ENCODE results near the gene CYP2C8.
"Not testable (repeated sequence)": the region's sequence is repeated elsewhere in the genome, so short reads cannot be mapped to it uniquely, and the experiment has no call there.

Gene CYP2C8

DNA sequence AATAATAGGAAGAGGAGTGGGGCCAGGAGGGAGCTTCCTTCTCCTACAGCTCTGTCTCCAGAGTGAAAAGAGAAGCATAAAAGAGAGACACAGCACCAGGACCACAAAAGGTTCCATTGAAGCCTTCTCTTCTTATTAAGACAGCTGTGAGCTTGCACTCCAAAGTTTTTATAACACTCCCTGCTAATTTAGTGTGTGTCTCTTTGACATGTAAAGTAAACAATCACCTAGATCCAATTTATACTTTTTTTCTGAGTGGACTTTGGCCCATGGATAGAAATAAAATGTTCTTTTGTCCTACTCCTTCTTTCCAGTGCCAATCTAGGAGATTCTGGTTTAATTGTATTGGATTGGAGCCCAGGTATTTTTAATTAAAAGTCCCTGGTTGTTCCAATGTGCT lies at the start of gene CYP2C8:
CYP2C8 (minus strand) TSS at position 212 of the 400 bp plus-strand sequence; CDS start at position 117, 95 bp downstream.
- DNase-seq (ENCODE audit: low spot score), result no peak

DNA sequence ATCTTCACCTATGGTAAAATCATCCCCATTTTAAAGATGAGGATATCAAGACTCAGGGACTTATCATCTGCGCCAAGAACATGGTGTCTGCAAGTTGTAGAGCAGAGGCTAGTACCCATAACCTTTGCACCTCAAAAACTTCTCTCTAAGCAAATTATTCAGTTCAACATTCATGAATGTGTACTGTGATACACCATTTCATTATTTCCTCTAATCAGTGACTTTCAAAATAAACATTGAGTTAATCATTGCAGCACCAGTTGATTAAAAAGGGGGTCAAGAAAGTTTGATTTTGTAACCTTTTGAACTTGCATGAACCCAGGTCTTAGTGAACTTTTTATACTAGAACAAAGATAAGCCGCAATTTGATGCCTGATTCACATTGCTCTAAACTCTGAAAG lies 47.6 kb upstream of the CYP2C8 start:
- DNase-seq (ENCODE audit: low spot score), result no peak

DNA sequence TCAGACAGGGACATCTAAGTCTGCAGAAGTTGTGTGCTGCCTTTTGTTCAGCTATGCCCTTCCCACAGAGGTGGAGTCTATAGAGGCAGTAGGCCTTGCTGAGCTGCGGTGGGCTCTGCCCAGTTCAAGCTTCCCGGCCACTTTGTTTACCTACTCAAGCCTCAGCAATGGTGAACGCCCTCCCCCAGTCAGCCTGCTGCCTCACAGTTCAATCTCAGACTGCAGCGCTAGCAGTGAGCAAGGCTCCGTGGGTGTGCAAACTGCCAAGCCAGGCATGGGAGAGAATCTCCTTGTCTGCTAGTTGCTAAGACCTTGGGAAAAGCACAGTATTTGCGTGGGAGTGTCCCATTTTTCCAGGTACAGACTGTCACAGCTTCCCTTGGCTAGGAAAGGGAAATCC lies 41.5 kb upstream of the CYP2C8 start:
- not testable (repeated sequence) for DNase-seq (ENCODE audit: low spot score)

DNA sequence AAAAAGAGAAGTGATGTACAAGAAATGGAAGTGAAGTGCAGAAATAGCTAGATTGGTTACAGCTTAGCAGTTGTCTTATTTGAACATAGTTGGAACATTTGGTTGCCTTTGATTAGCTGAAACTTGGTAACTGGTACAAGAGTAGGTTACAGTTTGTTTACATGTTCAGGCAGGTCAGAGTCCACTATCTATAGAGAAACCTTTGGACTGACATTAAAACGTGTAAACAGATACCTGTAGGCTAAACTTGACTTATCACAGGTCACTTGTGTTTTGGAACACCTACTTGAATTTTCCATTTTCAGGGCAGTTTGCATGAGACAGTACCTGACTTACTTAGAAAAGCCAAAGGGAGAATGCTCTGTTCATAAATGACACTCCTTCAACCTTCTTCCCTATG lies 28.5 kb upstream of the CYP2C8 start:
- DNase-seq (ENCODE audit: low spot score), result no peak

DNA sequence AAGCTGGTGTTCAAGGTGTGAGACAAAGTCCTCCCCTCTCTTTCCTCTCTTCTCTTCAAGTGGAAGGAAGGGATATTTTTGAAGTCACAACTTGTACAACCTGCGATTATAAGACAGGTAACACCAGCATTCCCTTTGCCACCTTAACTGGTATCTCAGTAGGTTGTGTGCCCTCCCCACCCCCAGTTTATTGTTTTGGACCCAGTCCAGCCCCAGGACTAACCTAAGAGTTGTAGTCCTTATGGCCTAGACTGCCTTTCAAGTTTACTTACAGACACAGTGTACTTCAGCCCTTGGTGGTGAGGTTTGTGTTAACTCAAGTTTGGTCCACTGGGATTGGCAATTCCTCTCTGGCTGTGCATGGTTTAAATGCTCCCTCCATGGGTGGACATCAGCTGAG lies 26.8 kb upstream of the CYP2C8 start:
- no peak for DNase-seq (ENCODE audit: low spot score)

DNA sequence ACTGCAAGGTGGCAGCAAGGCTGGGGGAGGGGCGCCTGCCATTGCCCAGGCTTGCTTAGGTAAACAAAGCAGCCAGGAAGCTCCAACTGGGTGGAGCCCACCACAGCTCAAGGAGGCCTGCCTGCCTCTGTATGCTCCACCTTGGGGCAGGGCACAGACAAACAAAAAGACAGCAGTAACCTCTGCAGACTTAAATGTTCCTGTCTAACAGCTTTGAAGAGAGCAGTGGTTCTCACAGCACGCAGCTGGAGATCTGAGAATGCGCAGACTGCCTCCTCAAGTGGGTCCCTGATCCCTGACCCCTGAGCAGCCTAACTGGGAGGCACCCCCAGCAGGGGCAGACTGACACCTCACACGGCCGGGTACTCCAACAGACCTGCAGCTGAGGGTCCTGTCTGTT lies 10.3 kb upstream of the CYP2C8 start:
- DNase-seq (ENCODE audit: low spot score), result not testable (repeated sequence)

DNA sequence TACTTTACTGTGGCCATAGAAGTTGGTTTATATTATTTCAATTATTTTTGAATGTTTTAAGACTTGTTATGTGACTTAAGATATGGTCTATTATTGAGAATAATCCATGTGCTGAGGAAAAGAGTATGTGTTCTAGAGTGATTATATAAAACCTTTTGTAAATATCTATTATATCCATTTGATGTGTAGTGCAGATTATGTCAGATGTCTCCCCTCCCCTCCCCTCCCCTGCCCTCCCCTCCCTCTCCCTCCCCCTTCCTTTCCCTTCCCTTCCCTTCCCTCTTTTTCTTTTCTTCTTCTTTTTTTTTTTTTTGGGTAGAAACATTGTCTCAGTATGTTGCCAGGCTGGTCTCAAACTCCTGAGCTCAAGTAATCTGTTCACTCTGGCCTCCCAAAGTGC lies 8.3 kb upstream of the CYP2C8 start:
- DNase-seq (ENCODE audit: low spot score), result no peak

DNA sequence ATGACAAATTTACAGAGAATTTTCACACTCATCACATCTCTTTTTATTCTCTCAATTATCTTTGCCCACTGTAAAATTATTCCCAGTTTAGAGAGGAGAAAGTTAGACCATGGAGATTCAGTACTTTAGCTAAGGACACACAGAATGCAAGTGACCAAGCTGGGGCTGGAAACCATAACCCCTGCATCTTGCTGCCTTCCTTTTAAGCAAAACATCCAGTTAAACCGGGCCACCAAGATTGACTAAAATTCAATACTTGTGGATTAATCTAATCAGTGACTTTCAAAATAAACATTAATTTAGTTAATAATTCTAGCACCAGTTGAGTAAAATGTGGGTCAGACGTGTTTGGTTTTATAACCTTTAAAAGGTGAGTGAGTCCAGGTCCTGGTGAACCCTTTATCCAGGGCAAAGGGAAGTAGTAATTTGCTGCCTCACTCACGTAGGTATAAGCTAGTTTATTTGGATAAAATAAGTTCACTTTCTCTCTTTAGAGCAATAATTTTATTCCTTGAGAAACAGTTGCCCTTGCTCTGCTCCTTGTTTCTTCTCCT lies 1.9 kb upstream of the CYP2C8 start:
- DNase-seq (ENCODE audit: low spot score), result no peak

DNA sequence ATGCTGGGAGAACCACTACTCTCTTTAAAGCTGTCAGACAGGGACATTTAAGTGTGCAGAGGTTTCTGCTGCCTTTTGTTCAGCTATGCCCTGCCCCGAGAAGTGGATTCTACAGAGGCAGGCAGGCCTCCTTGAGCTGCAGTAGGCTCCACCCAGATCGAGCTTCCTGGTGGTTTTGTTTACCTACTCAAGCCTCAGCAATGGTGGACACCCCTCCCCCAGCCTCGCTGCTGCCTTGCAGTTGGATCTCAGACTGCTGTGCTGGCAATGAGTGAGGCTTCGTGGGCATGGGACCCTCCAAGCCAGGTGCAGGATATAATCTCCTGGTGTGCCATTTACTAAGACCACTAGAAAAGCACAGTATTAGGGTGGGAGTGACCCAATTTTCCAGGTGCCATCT lies 5.2 kb downstream of the CYP2C8 start:
- DNase-seq (ENCODE audit: low spot score), result not testable (repeated sequence)

DNA sequence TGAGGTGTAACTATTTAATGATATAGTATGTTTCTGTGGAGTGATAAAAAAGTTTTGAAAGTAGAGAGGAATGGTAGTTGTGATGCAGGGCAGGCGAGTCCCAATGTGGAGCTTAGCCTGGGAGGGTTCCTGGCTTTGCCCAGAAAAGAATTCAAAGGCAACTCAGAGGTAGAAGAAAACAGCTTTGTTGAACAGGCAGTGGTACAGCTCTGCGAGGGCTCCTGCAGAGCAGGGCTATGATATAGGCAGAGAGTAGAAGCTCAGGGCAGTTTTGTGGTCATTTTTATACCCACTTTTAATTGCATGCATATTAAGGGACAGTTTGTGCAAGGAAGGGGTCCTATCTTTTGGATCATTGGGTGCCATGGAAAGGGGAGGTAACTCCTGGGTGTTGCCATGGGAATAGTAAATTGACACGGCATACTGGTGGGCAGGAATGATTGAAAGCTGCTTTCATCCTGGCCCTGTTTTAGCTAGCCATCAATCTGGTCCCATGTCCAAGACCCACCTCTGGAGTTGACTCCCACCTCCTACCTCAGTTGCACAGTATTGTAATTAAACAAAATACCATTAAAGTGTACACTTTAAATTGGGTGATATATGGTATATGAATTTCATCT lies 12.4 kb downstream of the CYP2C8 start:
- DNase-seq (ENCODE audit: low spot score), result no peak

DNA sequence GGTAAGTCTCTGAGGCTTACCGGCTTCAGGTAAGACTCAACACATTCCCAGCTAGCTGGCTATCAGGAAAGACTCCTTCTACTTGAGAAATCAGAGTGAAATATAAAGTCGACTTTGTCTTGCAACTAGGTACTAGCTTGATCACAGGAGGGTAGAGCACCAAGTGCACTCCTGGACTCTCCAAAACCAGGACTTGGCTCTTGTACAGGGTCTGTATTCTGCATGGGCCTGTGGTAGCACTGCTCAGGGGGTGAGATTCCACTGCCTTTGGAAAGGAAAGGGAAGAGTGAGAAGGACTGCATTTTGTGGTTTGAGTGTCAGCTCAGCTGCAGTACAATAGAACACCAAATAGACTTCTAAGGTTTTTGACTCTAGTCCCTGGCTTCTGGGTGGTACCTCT lies 19.4 kb downstream of the CYP2C8 start:
- DNase-seq (ENCODE audit: low spot score), result no peak

DNA sequence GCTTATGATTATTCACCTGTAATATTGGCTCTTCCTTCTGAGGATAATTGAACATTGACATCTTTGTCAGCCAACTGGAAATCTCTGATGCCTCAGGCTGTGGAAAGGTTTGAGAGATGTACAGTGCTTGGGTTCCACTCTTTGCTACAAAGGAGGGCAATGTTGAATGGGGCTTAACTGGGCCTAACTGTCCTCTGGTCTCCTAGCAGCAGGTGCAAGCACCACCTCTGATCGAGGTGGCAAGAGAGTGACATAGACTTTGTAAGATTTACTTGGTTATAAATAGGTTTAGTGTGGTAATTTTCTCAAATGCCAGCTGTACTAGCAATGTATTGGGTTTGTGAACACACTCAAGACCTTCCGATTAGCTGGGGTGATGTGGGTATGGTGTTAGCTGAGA lies 21.1 kb downstream of the CYP2C8 start:
- no peak for DNase-seq (ENCODE audit: low spot score)

DNA sequence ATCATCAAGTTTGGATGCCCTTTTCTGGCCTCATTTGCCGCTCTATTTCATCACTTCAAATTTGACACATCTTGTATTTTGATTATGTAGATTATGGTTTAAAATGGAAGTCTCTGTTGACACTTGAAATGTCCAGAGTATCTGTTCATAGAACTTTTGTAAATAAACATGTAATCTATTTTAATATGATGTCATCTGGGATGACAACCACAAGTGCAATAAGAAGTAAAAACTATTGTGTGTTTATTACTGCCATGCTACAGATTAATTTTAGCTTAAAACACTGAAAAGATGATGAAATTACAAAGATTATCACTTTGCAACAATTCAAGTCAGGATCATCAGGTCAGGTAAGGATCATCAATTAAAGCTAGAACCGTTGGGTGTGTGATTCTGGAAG lies 30.0 kb downstream of the CYP2C8 start:
- no peak for DNase-seq (ENCODE audit: low spot score)

DNA sequence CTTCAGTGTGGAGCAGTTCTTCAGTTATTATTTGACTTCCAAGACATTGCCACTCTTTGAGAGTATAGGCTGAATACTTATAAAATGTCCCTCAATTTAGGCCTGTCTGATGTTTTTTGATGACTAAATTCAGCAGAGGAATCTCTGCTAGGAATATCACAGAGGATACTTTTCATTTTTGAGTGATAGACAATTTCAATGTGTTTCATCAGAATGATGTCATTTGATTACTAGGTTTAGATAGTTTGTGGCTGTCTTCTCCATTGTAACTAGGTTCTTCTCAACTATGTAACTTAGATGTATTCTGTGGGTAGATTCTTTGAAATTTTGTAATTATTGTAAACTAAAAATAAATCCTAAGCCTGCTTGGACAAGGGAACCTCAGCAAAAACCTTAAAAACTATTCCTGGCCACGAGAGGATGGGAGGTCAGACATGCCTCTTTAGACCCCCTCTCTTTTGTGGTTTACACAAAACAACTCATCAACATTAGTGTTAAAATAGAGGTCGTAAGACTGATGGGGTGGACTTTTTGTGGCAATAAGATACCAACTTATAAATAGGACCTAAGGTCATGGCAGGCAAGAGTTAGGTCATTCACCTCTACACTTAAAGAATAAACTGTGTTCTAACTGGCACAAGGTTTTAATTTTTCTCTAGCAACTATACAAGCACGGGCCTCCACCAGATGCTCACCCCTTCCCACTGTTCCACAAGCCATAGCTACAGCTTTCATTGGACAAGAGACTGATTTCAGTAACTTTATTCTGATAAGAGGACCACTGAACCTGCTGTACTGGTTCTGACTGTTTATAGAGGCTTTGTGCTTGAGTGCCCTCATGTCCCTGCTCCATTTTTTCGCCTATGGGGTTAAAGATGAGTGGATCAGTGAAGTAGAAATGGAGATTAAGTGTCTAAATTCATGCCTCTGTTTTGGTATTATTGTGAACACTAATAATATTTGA lies 33.7 kb downstream of the CYP2C8 start:
- no peak for DNase-seq (ENCODE audit: low spot score)

DNA sequence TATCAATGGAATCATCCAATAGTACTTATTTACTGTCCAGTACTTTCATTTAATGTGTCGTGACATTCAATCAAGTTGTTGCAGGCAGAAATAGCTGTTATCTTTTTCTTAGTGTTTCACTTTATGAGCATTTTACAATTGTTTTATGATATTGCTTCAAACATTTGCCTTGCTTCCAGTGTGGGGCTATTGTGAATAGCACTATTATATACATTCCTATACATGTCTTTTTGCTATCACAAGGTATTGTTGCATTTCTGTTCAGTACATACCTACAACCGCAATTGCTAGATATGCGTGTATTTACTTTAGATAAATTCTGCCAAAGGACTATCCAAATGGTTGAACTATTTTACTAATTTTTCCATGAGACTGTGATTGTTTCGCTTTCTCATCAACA lies 34.9 kb downstream of the CYP2C8 start:
- DNase-seq (ENCODE audit: low spot score), result no peak

DNA sequence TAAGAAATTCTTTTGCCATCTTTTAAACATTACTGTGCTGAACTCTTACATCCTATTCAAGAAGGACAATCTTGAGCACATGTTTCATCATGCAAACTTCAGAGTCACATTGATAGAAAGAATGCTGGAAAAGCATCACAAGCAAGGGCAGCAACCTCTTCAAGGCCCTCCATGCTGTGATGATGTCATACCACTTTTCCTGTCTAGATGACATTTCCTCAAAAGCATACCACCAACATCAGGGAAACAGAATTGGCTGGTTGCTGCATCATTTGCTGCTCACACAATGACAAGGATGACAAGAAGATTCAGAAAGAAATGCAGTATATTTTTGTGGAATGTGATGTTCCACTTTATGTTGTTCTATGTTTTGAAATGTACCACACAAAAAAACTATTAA lies 37.6 kb downstream of the CYP2C8 start:
- DNase-seq (ENCODE audit: low spot score), result no peak

DNA sequence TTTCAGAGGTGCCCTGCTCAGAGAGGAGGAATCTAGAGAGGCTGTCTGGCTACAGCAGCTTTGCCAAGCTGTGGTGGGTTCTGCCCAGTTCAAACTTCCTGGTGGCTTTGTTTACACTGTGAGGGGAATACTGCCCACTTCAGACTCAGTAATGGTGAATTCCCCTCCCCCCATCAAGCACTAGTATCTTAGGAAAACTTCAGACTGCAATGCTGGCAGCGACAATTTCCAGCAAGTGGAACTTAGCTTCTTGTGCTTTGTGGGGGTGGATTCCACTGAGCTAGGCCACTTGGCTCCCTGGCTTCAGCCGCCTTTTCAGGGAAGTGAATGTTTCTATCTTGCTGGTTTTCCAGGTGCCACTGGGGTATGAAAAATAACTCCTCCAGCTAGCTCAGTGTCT lies 42.8 kb downstream of the CYP2C8 start:
- no peak for DNase-seq (ENCODE audit: low spot score)

DNA sequence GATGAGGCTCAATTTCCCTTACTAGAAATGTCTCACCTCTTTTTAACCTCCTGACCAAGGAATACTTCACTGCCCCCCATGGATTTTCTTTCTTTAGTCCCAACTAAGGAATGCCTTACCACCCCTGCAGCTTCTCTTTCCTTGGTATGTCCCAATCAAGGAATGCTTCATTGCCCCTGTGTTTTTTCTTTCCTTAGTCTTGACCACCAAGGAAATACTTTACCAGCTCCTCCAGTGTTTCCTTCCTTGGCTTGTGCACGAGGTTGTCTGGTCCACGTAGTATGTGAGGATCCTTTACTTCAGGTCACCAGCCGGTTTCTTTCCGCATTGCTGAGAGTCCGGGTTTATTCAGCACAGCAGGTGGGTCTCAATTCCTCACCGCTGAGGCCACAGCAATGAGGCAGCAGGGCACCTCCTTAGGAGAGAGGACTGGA lies 71.5 kb downstream of the CYP2C8 start:
- no peak for DNase-seq (ENCODE audit: low spot score)

DNA sequence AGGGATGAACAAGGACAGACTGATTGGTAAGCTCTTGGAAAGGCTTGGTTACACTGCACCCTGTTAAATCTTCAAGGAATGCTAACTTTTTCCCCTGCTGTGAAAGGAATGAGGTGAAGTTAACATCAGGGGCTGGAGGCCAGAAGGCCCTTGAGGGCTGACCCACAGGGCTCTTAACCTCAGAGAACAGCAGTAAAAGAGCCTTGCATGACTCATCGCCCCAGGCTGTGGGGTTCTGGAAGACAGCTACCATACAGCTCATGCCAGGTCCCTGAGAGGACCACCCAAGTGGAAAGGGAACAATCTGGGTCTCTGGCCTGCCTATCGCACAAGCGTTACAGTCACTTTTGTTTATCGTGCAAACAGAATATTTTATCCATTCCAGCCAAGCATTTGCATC lies 76.5 kb downstream of the CYP2C8 start:
- no peak for DNase-seq (ENCODE audit: low spot score)

DNA sequence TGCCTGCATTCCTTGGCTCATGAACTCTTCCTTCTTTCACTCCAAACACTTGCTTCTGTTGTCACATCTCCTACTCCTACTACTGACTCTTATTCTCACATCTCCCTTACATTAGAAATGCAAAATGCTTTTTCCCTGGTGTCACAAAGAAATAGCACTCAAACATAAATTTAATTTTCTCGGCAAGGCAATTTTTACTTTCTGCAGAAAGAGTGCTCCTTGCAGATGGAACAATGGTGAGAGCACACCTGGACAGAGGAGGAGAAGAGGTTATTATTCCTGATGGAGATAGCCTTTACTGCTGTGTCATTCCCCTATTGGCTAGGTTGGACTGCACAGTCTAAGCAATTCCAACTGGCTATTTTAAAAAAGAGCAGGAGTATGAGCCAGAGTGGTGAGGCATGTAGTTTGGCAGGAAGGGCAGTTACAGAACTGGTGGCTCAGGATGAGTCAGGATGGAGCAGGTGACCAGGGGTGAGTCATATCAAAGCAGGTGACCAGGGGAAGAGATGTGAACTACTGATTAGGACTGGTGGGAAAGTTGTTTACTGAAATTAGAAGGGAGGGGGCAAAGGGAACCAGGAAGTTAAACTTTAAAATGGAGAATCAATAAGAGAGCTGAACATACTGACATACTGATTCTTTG lies 77.9 kb downstream of the CYP2C8 start:
- DNase-seq (ENCODE audit: low spot score), result no peak

DNA sequence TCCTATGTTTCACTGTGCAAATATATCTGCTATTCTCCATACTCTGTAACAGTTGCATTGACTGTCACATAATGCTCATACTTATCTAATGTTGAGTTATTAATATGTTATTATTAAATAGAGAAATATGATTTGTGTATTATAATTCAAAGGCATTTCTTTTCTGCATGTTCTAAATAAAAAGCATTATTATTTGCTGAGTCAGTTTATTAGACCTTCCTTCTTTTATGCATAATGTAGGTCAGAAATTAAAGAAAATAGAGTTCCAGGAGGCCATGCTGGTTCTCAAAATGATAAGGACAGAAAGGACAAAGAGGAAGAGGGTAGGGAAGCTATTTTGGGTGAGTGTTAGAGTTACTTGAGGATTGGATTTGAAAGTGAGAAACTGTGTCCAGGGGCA lies 80.1 kb downstream of the CYP2C8 start:
- no peak for DNase-seq (ENCODE audit: low spot score)

Data from hematopoietic multipotent progenitor cell treated with erythropoietin and hydrocortisone succinate and interleukin-3 and kit ligand, for 15 days (in vitro differentiated cells).